Suprapubic skin (tissue), 3 donors: ENCODE data around the gene ZNF672.

Source experiments
- CTCF ChIP-seq, 2 donors: fragments of 200-600 bp in 1 of 2; fragments of 450-650 bp in 1 of 2; sonication (generic) in 1 of 2; IDR thresholded peaks; one replicate each; pipeline ENCODE4 v1.5.1; 2016 to 2019; ENCODE audit warnings: antibody characterized with exemption in 2 of 2, mild to moderate bottlenecking in 1 of 2, moderate library complexity in 1 of 2
- POLR2AphosphoS5 ChIP-seq, 3 donors: sonication (generic); formaldehyde crosslinking; IDR thresholded peaks; one replicate each; pipeline ENCODE4 v1.6.1; 2017; ENCODE audit warnings: antibody characterized with exemption in 3 of 3

GRCh38 chr1:248813546-248813945 is 24.5 kb upstream of the ZNF672 start:
- TF ChIP-seq POLR2AphosphoS5 (IDR thresholded peaks at IDR 0.05), result no peak
- no peak for TF ChIP-seq CTCF (IDR thresholded peaks at IDR 0.05)
